CD4-positive, alpha-beta T cell (primary cell): ENCODE data around the gene NUDT16L1. TPM values are rescaled to one million over a fixed set of nuclear protein-coding genes. Genes with fewer than 3 reads are reported as not detected.

ENCODE experiments used
- ATAC-seq: fragments of 200-7000 bp; cut with Tn5 transposase; one replicate; pipeline ENCODE4 v1.10.0; 2022; ENCODE audit warnings: mild to moderate bottlenecking; ENCODE audit not compliant: poor library complexity
- CTCF ChIA-PET: fragments of 350-600 bp; sonication (Branson Sonifier 250); formaldehyde crosslinking; loops from one replicate; lab custom pipeline; 2021; ENCODE audit warnings: antibody characterized with exemption, inconsistent platforms; lab: Charles Lee
- POLR2A ChIA-PET: fragments of 350-600 bp; sonication (Branson Sonifier 250); formaldehyde crosslinking; loops from one replicate; lab custom pipeline; 2021; ENCODE audit warnings: antibody characterized with exemption, inconsistent platforms; lab: Charles Lee
- DNase-seq, 14 experiments: peaks; one replicate each; pipeline ENCODE4 v3.0.0-alpha.2; 2013 to 2020; ENCODE audit warnings: mixed read lengths in 2 of 14
- H3K27ac ChIP-seq, 2 donors: one replicate each; pipeline versions ENCODE4 v1.5.1 to v1.7.0; 2013; ENCODE audit warnings: low read length in 2 of 2, low read depth in 1 of 2, mild to moderate bottlenecking in 1 of 2
- H3K27me3 ChIP-seq, 2 experiments: 1 replicate in 1 of 2; 2 replicates in 1 of 2; pipeline versions ENCODE4 v1.6.1 to v1.7.0; 2013; ENCODE audit warnings: low read length in 2 of 2, control low read depth in 1 of 2, mild to moderate bottlenecking in 1 of 2, moderate library complexity in 1 of 2; ENCODE audit not compliant: insufficient read depth in 2 of 2, control insufficient read depth in 1 of 2
- H3K36me3 ChIP-seq: one replicate; pipeline ENCODE4 v1.6.1; 2013; ENCODE audit warnings: low read length, control low read depth; ENCODE audit not compliant: insufficient read depth
- H3K4me1 ChIP-seq: one replicate; pipeline ENCODE4 v1.6.1; 2013; ENCODE audit warnings: low read length, control low read depth; ENCODE audit not compliant: insufficient read depth
- H3K4me3 ChIP-seq: one replicate; pipeline ENCODE4 v1.5.1; 2013; ENCODE audit warnings: mild to moderate bottlenecking, low read length, moderate library complexity
- H3K9me3 ChIP-seq, 2 experiments: 1 replicate in 1 of 2; 2 replicates in 1 of 2; pipeline versions ENCODE4 v1.6.1 to v1.7.0; 2013; ENCODE audit warnings: low read length in 2 of 2, mild to moderate bottlenecking in 2 of 2, control low read depth in 1 of 2, moderate library complexity in 1 of 2; ENCODE audit not compliant: control insufficient read depth in 1 of 2, insufficient read depth in 1 of 2
- H3K27ac Mint-ChIP-seq: one replicate; pipeline ENCODE4 v1.8.0; 2020; ENCODE audit warnings: mixed read lengths
- H3K27me3 Mint-ChIP-seq: one replicate; pipeline ENCODE4 v1.8.0; 2021; ENCODE audit warnings: mixed read lengths
- H3K36me3 Mint-ChIP-seq: one replicate; pipeline ENCODE4 v1.8.0; 2021; ENCODE audit warnings: low read depth, mixed read lengths
- H3K4me1 Mint-ChIP-seq: one replicate; pipeline ENCODE4 v1.8.0; 2021; ENCODE audit warnings: low read depth, mixed read lengths
- H3K4me3 Mint-ChIP-seq: one replicate; pipeline ENCODE4 v1.8.0; 2020; ENCODE audit warnings: mild to moderate bottlenecking, mixed read lengths
- H3K9me3 Mint-ChIP-seq: one replicate; pipeline ENCODE4 v1.8.0; 2020; ENCODE audit warnings: mixed read lengths
- CTCF ChIP-seq: fragments of 200-600 bp; IDR thresholded peaks from one replicate; pipeline ENCODE4 v1.8.0; 2022; ENCODE audit warnings: antibody characterized with exemption, mild to moderate bottlenecking
- intact Hi-C, 2 experiments: fragments of 100-400 bp; cut with DNase I in 1 of 2; cut with micrococcal nuclease in 1 of 2; formaldehyde crosslinking; loops; one replicate each; pipeline versions ENCODE4 v1.15.1 to v1.9.0; 2023 to 2025; cut with DNase I, micrococcal nuclease
- total RNA-seq, 174 experiments: library from RNA in 2 of 174; stranded (reverse) in 2 of 174; gene quantifications; one replicate each; pipeline ENCODE4 v1.2.3 and lab custom pipeline; 2021 to 2026

NUDT16L1 gene
- total RNA-seq, 2 experiments from 2014 or later: 75.2 to 78.9 TPM

GRCh38 chr16:4682616-4683254, 10.6 kb upstream of the NUDT16L1 start:
- peak in 7 of 14 experiments; percentile 29 to 65 (median 45) for DNase-seq
- no peak overlapping the region for H3K27ac ChIP-seq
- H3K36me3 Mint-ChIP-seq: peaks cover 41% of the 10 kb centered on the region
- H3K27me3 ChIP-seq: no peaks in the 10 kb centered on the region
- peak; percentile 25 for TF ChIP-seq CTCF
- H3K27me3 Mint-ChIP-seq: no peaks in the 10 kb centered on the region
- H3K4me1 Mint-ChIP-seq: peaks cover 12% of the 10 kb centered on the region
- ChIA-PET POLR2A (interaction anchor here (0.6 to 1.1 kb wide), 3 partner anchors 11 to 66 kb away, joined by 3 to 5 read pairs (median 3); partner anchors contain the start of gene NUDT16L1), CTCF (interaction anchor here (1.2 kb wide), 1 partner anchor 32 kb away, joined by 4 read pairs; no protein-coding TSS in a partner anchor)
- no peak overlapping the region for H3K27ac Mint-ChIP-seq
- H3K9me3 ChIP-seq: no peaks in the 10 kb centered on the region
- H3K36me3 ChIP-seq: peaks cover 55% of the 10 kb centered on the region
- intact Hi-C loops: no loop called here
- peaks cover 27% of the 10 kb centered on the region for H3K4me1 ChIP-seq
- ATAC-seq: peak; percentile 71
- no peak overlapping the region for H3K4me3 Mint-ChIP-seq
- H3K4me3 ChIP-seq: no peak overlapping the region
- no peaks in the 10 kb centered on the region for H3K9me3 Mint-ChIP-seq

- Histone ChIP-seq H3K36me3 (peaks cover 51% of the 10 kb centered on the region), H3K4me3 (no peak overlapping the region), H3K27me3 (no peaks in the 10 kb centered on the region), H3K9me3 (no peaks in the 10 kb centered on the region), H3K4me1 (peaks cover 27% of the 10 kb centered on the region), H3K27ac (peak overlapping the region in 1 of 2 donors; percentile 35)
- peaks cover 36% of the 10 kb centered on the region for H3K36me3 Mint-ChIP-seq
- H3K9me3 Mint-ChIP-seq: no peaks in the 10 kb centered on the region
- no peak overlapping the region for H3K27ac Mint-ChIP-seq
- TF ChIP-seq CTCF: peak; percentile 4
- H3K4me1 Mint-ChIP-seq: peaks cover 6% of the 10 kb centered on the region
- ChIA-PET POLR2A (interaction anchor here (0.6 kb wide), 2 partner anchors 67 to 244 kb away, joined by 3 read pairs; no protein-coding TSS in a partner anchor), CTCF (interaction anchor here (1.2 kb wide), 1 partner anchor 33 kb away, joined by 4 read pairs; no protein-coding TSS in a partner anchor)
- ATAC-seq (no peak), DNase-seq (peak in 1 of 14 experiments; percentile 12)
- no peaks in the 10 kb centered on the region for H3K27me3 Mint-ChIP-seq
- no peak overlapping the region for H3K4me3 Mint-ChIP-seq
- intact Hi-C loops: no loop called here
These were observed 9.9 kb upstream of the NUDT16L1 start for GRCh38 chr16:4683255-4684057.

- ChIA-PET CTCF (no interaction called here), POLR2A (no interaction called here)
- DNase-seq (no peak), ATAC-seq (no peak)
- H3K36me3 Mint-ChIP-seq: peaks cover 30% of the 10 kb centered on the region
- Histone ChIP-seq H3K36me3 (peaks cover 51% of the 10 kb centered on the region), H3K27ac (peak overlapping the region in 1 of 2 donors; percentile 35), H3K4me1 (peaks cover 22% of the 10 kb centered on the region), H3K4me3 (no peak overlapping the region), H3K9me3 (no peaks in the 10 kb centered on the region), H3K27me3 (no peaks in the 10 kb centered on the region)
- no peak for TF ChIP-seq CTCF
- intact Hi-C loops: no loop called here
- no peaks in the 10 kb centered on the region for H3K9me3 Mint-ChIP-seq
- H3K27me3 Mint-ChIP-seq: no peaks in the 10 kb centered on the region
- no peak overlapping the region for H3K4me3 Mint-ChIP-seq
- H3K27ac Mint-ChIP-seq: no peak overlapping the region
- peaks cover 5% of the 10 kb centered on the region for H3K4me1 Mint-ChIP-seq
These were observed 9.2 kb upstream of the NUDT16L1 start for GRCh38 chr16:4684058-4684715.
